Stimulated activated naive CD8-positive, alpha-beta T cell treated with anti-CD3 and anti-CD28 coated beads, Interleukin-15, amount 100 ng/mL, for 72 hours (primary cell): ENCODE measurements around the gene TGFBR3.

Experiments
- ATAC-seq: fragments of 150-1000 bp; cut with Tn5 transposase; 2 replicates; pipeline ENCODE4 v1.10.0; 2021; ENCODE audit warnings: mild to moderate bottlenecking, moderate library complexity
- DNase-seq, 2 donors: peaks; one replicate each; pipeline ENCODE4 v3.0.0; 2021 to 2022
- H3K27ac Mint-ChIP-seq, 2 donors: one replicate each; pipeline ENCODE4 v1.8.0; 2022; ENCODE audit warnings: mild to moderate bottlenecking in 2 of 2, mixed read lengths in 2 of 2, moderate library complexity in 2 of 2
- H3K27me3 Mint-ChIP-seq: one replicate; pipeline ENCODE4 v1.8.0; 2022; ENCODE audit warnings: mixed read lengths
- H3K4me1 Mint-ChIP-seq: one replicate; pipeline ENCODE4 v1.8.0; 2022; ENCODE audit warnings: mild to moderate bottlenecking, mixed read lengths
- H3K4me3 Mint-ChIP-seq, 2 donors: one replicate each; pipeline ENCODE4 v1.8.0; 2022; ENCODE audit warnings: mild to moderate bottlenecking in 2 of 2, mixed read lengths in 2 of 2, moderate library complexity in 1 of 2
- H3K9me3 Mint-ChIP-seq, 2 donors: one replicate each; pipeline ENCODE4 v1.8.0; 2022; ENCODE audit warnings: mixed read lengths in 2 of 2

Gene TGFBR3

GRCh38 chr1:91805311-91805801, 80.6 kb downstream of the TGFBR3 start:
- Mint-ChIP-seq H3K4me1 (peaks cover 59% of the 10 kb centered on the region), H3K4me3 (peak overlapping the region in 1 of 2 donors; percentile 30), H3K27ac (no peak overlapping the region), H3K9me3 (peaks cover 0 to 5% of the 10 kb centered on the region in 2 donors), H3K27me3 (no peaks in the 10 kb centered on the region)
- ATAC-seq, result no peak
- DNase-seq, result peak; percentile 15 to 18

DNA sequence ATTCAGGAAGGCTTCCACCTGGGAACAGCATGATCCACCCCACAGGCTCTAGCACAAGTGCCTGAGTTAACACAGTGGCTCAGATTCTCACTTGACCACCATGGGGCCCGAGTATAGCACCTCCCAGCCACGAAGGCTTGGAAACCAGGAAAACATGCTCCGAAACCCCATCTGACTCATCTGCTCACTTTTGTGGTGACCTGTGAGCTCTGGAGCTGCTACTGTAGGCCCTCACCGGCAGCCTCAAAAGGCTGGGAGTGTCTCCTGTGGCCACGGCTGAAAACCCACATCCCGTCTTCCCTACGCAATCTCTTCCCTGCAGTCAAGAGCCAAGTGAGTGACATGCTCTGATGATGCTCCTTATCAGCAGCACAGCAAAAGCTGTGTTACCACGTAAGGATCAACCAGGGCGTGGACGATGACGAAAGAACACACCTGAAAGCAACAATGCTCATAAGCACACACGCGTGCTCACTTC, 81.4 kb downstream of the TGFBR3 start:
- Mint-ChIP-seq H3K27ac (peak overlapping the region; percentile 94 to 96), H3K4me1 (peaks cover 55% of the 10 kb centered on the region), H3K9me3 (peaks cover 0 to 5% of the 10 kb centered on the region in 2 donors), H3K27me3 (no peaks in the 10 kb centered on the region), H3K4me3 (peak overlapping the region; percentile 63 to 77)
- ATAC-seq (peak; percentile 73), DNase-seq (peak; percentile 78 to 89)

- H3K27ac Mint-ChIP-seq, result peak overlapping the region; percentile 95 to 96
- H3K4me3 Mint-ChIP-seq, result peak overlapping the region; percentile 76 to 77
- peak; percentile 77 to 89 for DNase-seq
- peaks cover 55% of the 10 kb centered on the region for H3K4me1 Mint-ChIP-seq
- peak; percentile 88 for ATAC-seq
- H3K27me3 Mint-ChIP-seq, result no peaks in the 10 kb centered on the region
- H3K9me3 Mint-ChIP-seq, result peaks cover 0 to 5% of the 10 kb centered on the region in 2 donors
Observed at GRCh38 chr1:91803847-91804545, 82.0 kb downstream of the TGFBR3 start.

- Mint-ChIP-seq H3K4me1 (peaks cover 55% of the 10 kb centered on the region), H3K4me3 (peak overlapping the region in 1 of 2 donors; percentile 1), H3K9me3 (peaks cover 0 to 5% of the 10 kb centered on the region in 2 donors), H3K27ac (peak overlapping the region; percentile 47 to 90), H3K27me3 (no peaks in the 10 kb centered on the region)
- DNase-seq (no peak), ATAC-seq (no peak)
Observed at GRCh38 chr1:91803123-91803522, 82.8 kb downstream of the TGFBR3 start.

DNA sequence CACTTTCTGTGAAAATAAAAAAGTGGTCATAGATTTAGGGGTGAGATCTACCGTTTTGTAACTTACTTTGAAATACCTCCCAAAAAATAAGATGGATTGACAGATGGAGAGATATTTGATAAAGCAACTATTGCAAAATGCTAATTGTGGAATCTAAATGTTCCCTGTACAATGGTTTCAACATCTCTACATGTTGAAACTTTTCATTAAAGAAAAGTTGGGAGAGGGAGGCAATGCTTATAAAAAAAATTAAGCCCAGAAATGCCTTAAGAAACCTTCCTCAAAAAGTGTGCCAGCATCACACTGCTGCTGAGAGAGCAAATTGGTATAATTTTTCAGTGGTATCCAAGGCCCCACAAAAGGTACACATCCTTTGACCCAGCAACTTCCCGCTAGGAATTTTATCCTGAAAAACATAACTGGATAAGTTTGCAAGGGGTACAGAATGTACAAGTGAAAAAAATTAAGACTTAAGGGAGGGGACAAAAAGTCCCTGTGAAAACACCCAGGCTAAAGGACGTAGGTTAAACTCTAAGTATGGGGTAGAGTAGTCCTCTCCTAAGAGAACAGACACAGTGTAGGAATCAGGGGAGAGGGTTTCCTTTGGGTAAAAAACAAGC, 84.3 kb downstream of the TGFBR3 start:
- H3K27ac Mint-ChIP-seq, result no peak overlapping the region
- peaks cover 0 to 5% of the 10 kb centered on the region in 2 donors for H3K9me3 Mint-ChIP-seq
- H3K4me1 Mint-ChIP-seq, result peaks cover 59% of the 10 kb centered on the region
- H3K27me3 Mint-ChIP-seq, result no peaks in the 10 kb centered on the region
- DNase-seq (no peak), ATAC-seq (no peak)
- no peak overlapping the region for H3K4me3 Mint-ChIP-seq

DNA sequence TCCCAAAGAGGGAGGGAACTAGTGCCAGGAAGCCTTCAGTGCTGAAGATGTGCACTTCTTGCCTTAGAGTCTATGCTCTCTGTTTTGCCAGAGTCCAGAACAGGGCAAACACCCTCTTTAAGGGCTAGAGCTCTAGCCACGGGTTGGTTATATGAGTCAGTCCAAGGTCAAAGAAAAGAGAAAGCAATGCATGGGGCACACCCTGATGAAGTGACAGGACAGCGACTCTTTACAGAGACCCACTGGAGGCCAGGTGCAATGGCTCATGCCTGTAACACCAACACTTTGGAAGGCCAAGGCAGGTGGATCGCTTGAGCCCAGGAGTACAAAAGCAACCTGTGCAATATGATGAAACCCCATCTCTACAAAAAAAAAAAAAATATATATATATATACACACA, 86.1 kb downstream of the TGFBR3 start:
- ATAC-seq (no peak), DNase-seq (no peak)
- Mint-ChIP-seq H3K27me3 (no peaks in the 10 kb centered on the region), H3K9me3 (peaks cover 0 to 5% of the 10 kb centered on the region in 2 donors), H3K27ac (no peak overlapping the region), H3K4me1 (peaks cover 51% of the 10 kb centered on the region), H3K4me3 (no peak overlapping the region)

GRCh38 chr1:91799159-91799558, 86.8 kb downstream of the TGFBR3 start:
- Mint-ChIP-seq H3K4me3 (no peak overlapping the region), H3K27ac (no peak overlapping the region), H3K27me3 (no peaks in the 10 kb centered on the region), H3K4me1 (peaks cover 44% of the 10 kb centered on the region), H3K9me3 (peaks cover 0 to 5% of the 10 kb centered on the region in 2 donors)
- DNase-seq (no peak), ATAC-seq (no peak)

DNA sequence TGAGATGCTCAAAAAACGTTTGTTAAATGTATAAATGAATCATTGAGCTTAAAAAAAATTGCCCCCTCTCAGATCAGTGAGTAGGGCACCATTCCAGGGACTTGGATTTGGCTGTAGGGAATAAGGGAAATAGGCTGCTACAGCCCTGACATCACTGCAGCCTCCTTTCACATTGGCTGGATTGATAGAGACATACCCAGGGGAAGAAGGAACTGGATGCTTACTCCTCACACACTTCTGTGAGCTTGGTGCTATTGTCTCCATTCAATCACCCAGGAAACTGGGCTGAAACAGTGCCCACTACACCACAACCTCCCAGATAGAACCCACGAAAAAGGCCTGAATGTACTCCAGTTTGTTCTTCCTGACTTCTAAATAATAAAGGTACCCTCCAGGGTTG, 87.2 kb downstream of the TGFBR3 start:
- no peak overlapping the region for H3K27ac Mint-ChIP-seq
- H3K4me3 Mint-ChIP-seq, result no peak overlapping the region

DNA sequence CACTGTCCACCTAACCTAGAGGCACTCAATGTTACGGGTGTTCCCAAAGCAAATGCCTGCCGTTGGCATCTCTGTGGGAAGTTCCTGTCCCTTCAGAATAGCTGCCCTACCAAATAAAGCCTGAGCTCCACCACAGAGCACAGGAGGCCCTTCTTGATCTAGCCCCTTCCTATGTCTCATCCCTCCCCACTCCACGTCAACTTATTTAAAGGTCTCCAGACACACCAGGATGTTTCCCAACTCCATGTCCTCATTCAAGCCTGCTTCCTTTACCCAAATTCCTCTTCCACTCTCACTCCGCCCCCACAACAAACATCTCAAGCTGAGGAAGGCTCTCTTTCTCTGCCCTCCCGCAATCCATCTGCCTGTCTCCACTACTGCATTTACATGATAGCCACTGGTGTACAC, 87.7 kb downstream of the TGFBR3 start:
- Mint-ChIP-seq H3K4me1 (peaks cover 35% of the 10 kb centered on the region), H3K27me3 (no peaks in the 10 kb centered on the region), H3K4me3 (no peak overlapping the region), H3K9me3 (peaks cover 0 to 5% of the 10 kb centered on the region in 2 donors), H3K27ac (no peak overlapping the region)
- no peak for ATAC-seq
- no peak for DNase-seq

More for the DNA sequence above, 87.2 kb downstream of the TGFBR3 start:
- DNase-seq (no peak), ATAC-seq (no peak)
- peaks cover 40% of the 10 kb centered on the region for H3K4me1 Mint-ChIP-seq
- no peaks in the 10 kb centered on the region for H3K27me3 Mint-ChIP-seq
- H3K9me3 Mint-ChIP-seq, result peaks cover 0 to 5% of the 10 kb centered on the region in 2 donors

GRCh38 chr1:91797164-91797563, 88.8 kb downstream of the TGFBR3 start:
- H3K9me3 Mint-ChIP-seq, result no peaks in the 10 kb centered on the region
- H3K27me3 Mint-ChIP-seq, result no peaks in the 10 kb centered on the region
- H3K4me1 Mint-ChIP-seq, result peaks cover 35% of the 10 kb centered on the region
- no peak for ATAC-seq
- H3K27ac Mint-ChIP-seq, result no peak overlapping the region
- H3K4me3 Mint-ChIP-seq, result no peak overlapping the region
- DNase-seq, result no peak

- no peaks in the 10 kb centered on the region for H3K27me3 Mint-ChIP-seq
- peaks cover 43% of the 10 kb centered on the region for H3K4me1 Mint-ChIP-seq
- H3K9me3 Mint-ChIP-seq, result no peaks in the 10 kb centered on the region
- H3K27ac Mint-ChIP-seq, result no peak overlapping the region
- ATAC-seq, result no peak
- no peak for DNase-seq
- no peak overlapping the region for H3K4me3 Mint-ChIP-seq
Observed at GRCh38 chr1:91796390-91796654, 89.6 kb downstream of the TGFBR3 start.

GRCh38 chr1:91795591-91796389, 90.2 kb downstream of the TGFBR3 start:
- no peak overlapping the region for H3K27ac Mint-ChIP-seq
- peaks cover 48% of the 10 kb centered on the region for H3K4me1 Mint-ChIP-seq
- H3K4me3 Mint-ChIP-seq, result no peak overlapping the region
- ATAC-seq (no peak), DNase-seq (no peak)
- no peaks in the 10 kb centered on the region for H3K27me3 Mint-ChIP-seq
- H3K9me3 Mint-ChIP-seq, result no peaks in the 10 kb centered on the region

DNA sequence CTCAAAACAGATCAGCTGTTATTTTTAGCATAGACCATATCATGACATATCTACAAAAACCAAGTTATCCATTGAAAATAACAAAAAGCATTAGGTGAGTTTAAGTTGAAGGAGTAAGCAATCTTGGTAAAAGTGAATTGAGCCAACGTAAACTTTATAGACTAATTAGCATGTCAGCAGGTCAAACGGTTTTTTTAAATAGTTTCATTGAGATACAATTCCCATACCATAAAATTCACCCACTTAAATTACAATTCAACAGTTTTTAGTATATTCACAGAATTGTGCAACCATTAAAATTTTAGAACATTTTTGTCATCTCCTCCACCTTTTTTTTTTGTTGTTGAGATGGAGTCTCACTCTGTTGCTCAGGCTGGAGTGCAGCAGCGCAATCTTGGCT, 92.1 kb downstream of the TGFBR3 start:
- no peak for DNase-seq
- no peak overlapping the region for H3K27ac Mint-ChIP-seq
- peaks cover 48% of the 10 kb centered on the region for H3K4me1 Mint-ChIP-seq
- H3K4me3 Mint-ChIP-seq, result no peak overlapping the region
- H3K9me3 Mint-ChIP-seq, result no peaks in the 10 kb centered on the region
- ATAC-seq, result no peak
- H3K27me3 Mint-ChIP-seq, result no peaks in the 10 kb centered on the region

- DNase-seq (no peak), ATAC-seq (no peak)
- Mint-ChIP-seq H3K4me1 (peaks cover 42% of the 10 kb centered on the region), H3K4me3 (no peak overlapping the region), H3K27ac (no peak overlapping the region), H3K27me3 (no peaks in the 10 kb centered on the region), H3K9me3 (no peaks in the 10 kb centered on the region)
Observed at GRCh38 chr1:91793189-91793588, 92.8 kb downstream of the TGFBR3 start.

GRCh38 chr1:91792489-91793071, 93.4 kb downstream of the TGFBR3 start:
- H3K4me3 Mint-ChIP-seq, result no peak overlapping the region
- no peaks in the 10 kb centered on the region for H3K27me3 Mint-ChIP-seq
- DNase-seq (no peak), ATAC-seq (no peak)
- H3K9me3 Mint-ChIP-seq, result no peaks in the 10 kb centered on the region
- peaks cover 38% of the 10 kb centered on the region for H3K4me1 Mint-ChIP-seq
- H3K27ac Mint-ChIP-seq, result no peak overlapping the region
